NT2/D1 (cell line): Measurements from ENCODE around the gene TUBB1.

Experiments
- SUZ12 ChIP-seq: IDR thresholded peaks from 2 replicates; pipeline ENCODE4 v1.6.1; 2011; ENCODE audit not compliant: insufficient read length, insufficient read depth; ENCODE audit errors: extremely low read depth
- YY1 ChIP-seq: IDR thresholded peaks from 2 replicates; pipeline ENCODE4 v1.6.1; 2011; ENCODE audit not compliant: insufficient read length, insufficient read depth
- ZNF274 ChIP-seq: IDR thresholded peaks from 2 replicates; pipeline ENCODE4 v1.6.1; 2011; ENCODE audit warnings: mild to moderate bottlenecking, low read depth, low read length

DNA sequence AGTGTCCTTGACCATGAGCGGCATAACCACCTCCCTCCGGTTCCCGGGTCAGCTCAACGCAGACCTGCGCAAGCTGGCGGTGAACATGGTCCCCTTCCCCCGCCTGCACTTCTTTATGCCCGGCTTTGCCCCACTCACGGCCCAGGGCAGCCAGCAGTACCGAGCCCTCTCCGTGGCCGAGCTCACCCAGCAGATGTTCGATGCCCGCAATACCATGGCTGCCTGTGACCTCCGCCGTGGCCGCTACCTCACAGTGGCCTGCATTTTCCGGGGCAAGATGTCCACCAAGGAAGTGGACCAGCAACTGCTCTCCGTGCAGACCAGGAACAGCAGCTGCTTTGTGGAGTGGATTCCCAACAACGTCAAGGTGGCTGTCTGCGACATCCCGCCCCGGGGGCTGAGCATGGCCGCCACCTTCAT, 4.9 kb downstream of the TUBB1 start:
- TF ChIP-seq ZNF274, result no peak
- TF ChIP-seq YY1, result no peak
- TF ChIP-seq SUZ12, result no peak
